A549 (cell line): Measurements from ENCODE around the gene DDX59. TPM values are rescaled to one million over a fixed set of nuclear protein-coding genes. Genes with fewer than 3 reads are reported as not detected.

Experiments used
- ATAC-seq, 2 experiments: fragments of 200-7000 bp in 1 of 2; fragments of >200 bp in 1 of 2; cut with Nextera tagmentation in 1 of 2; cut with Tn5 transposase in 1 of 2; 3 replicates each; pipeline versions ENCODE4 v1.8.0 to v1.9.1; 2018 to 2020; ENCODE audit warnings: mild to moderate bottlenecking in 1 of 2, moderate library complexity in 1 of 2
- CTCF ChIA-PET: fragments of 300-600 bp; sonication (Branson Sonifier 250); formaldehyde crosslinking; extraction: SDS; loops from one replicate; lab custom pipeline; 2021; ENCODE audit warnings: antibody characterized with exemption, inconsistent platforms; lab: Yijun Ruan, JAX
- POLR2A ChIA-PET: fragments of 350-600 bp; formaldehyde crosslinking; extraction: SDS; loops from one replicate; lab custom pipeline; 2021; ENCODE audit warnings: antibody characterized with exemption, inconsistent platforms; lab: Yijun Ruan, JAX
- DNase-seq, 2 experiments: peaks; one replicate each; pipeline versions ENCODE4 v3.0.0 to v3.0.0-alpha.2; 2011 to 2016; ENCODE audit warnings: low read depth in 1 of 2, low spot score in 1 of 2
- FAIRE-seq: peaks from 2 replicates; lab custom pipeline; 2011; peaks lifted over from hg19 to GRCh38; lab: Jason Lieb, UNC
- H3K27ac ChIP-seq, 2 experiments: fragments of >200 bp; sonication (Bioruptor Twin); formaldehyde crosslinking; 3 replicates each; pipeline ENCODE4 v1.5.1; 2016 to 2017
- H3K4me1 ChIP-seq: fragments of >200 bp; sonication (Bioruptor Twin); formaldehyde crosslinking; 3 replicates; pipeline ENCODE4 v1.6.1; 2016
- H3K4me2 ChIP-seq: fragments of >200 bp; sonication (Bioruptor Twin); formaldehyde crosslinking; 3 replicates; pipeline ENCODE4 v1.6.1; 2016
- H3K4me3 ChIP-seq: fragments of >200 bp; sonication (Bioruptor Twin); formaldehyde crosslinking; 3 replicates; pipeline ENCODE4 v1.5.1; 2016
- H3K9me3 ChIP-seq: fragments of >200 bp; sonication (Bioruptor Twin); formaldehyde crosslinking; 3 replicates; pipeline ENCODE4 v1.6.1; 2016
- CBX2 ChIP-seq: fragments of 200-600 bp; sonication (generic); IDR thresholded peaks from 2 replicates; pipeline ENCODE4 v1.6.1; 2016; ENCODE audit warnings: low read depth, mild to moderate bottlenecking, borderline replicate concordance
- CBX8 ChIP-seq: fragments of 200-600 bp; sonication (generic); IDR thresholded peaks from 2 replicates; pipeline ENCODE4 v1.6.1; 2016
- CEBPB ChIP-seq, 2 experiments: fragments of >200 bp in 1 of 2; sonication (Bioruptor Twin) in 1 of 2; formaldehyde crosslinking in 1 of 2; IDR thresholded peaks; 2 replicates each; pipeline ENCODE4 v1.6.1; 2012 to 2016
- CHD2 ChIP-seq: fragments of 150-350 bp; IDR thresholded peaks from 2 replicates; pipeline ENCODE4 v1.6.1; 2014; ENCODE audit warnings: low read length; ENCODE audit not compliant: partially characterized antibody
- EHF ChIP-seq: fragments of 250-450 bp; sonication (Bioruptor Pico); IDR thresholded peaks from 2 replicates; pipeline ENCODE4 v1.5.0; 2020; ENCODE audit warnings: mild to moderate bottlenecking
- ESRRA ChIP-seq: fragments of 150-350 bp; IDR thresholded peaks from 2 replicates; pipeline ENCODE4 v1.6.1; 2014; ENCODE audit warnings: mild to moderate bottlenecking, low read length, borderline replicate concordance
- FOSB ChIP-seq: fragments of 250-450 bp; sonication (Bioruptor Pico); IDR thresholded peaks from 2 replicates; pipeline ENCODE4 v1.5.0; 2020; ENCODE audit warnings: mild to moderate bottlenecking, moderate library complexity
- FOSL2 ChIP-seq, 2 experiments: fragments of 450-650 bp in 1 of 2; fragments of >200 bp in 1 of 2; sonication (Bioruptor Twin) in 1 of 2; formaldehyde crosslinking; IDR thresholded peaks; 2 replicates each; pipeline versions ENCODE4 v1.5.0 to v1.6.1; 2016 to 2020; ENCODE audit warnings: mild to moderate bottlenecking in 1 of 2, moderate library complexity in 1 of 2
- HEYL ChIP-seq: fragments of 250-450 bp; sonication (Bioruptor Pico); IDR thresholded peaks from 2 replicates; pipeline ENCODE4 v1.8.0; 2021; ENCODE audit warnings: mild to moderate bottlenecking, moderate library complexity
- HOXB5 ChIP-seq: fragments of 250-450 bp; sonication (Bioruptor Pico); IDR thresholded peaks from 2 replicates; pipeline ENCODE4 v1.5.0; 2020; ENCODE audit warnings: mild to moderate bottlenecking, moderate library complexity
- MAFK ChIP-seq: fragments of 450-650 bp; IDR thresholded peaks from 2 replicates; pipeline ENCODE4 v1.6.1; 2014; ENCODE audit not compliant: partially characterized antibody
- MAZ ChIP-seq: fragments of 150-350 bp; IDR thresholded peaks from 2 replicates; pipeline ENCODE4 v1.6.1; 2014; ENCODE audit warnings: antibody characterized with exemption, low read depth, low read length, borderline replicate concordance
- MYC ChIP-seq: IDR thresholded peaks from 2 replicates; pipeline ENCODE4 v1.6.1; 2012; ENCODE audit warnings: mild to moderate bottlenecking, inconsistent platforms, low read length, improper control_type of control experiment, borderline replicate concordance
- NPAS2 ChIP-seq: fragments of 250-450 bp; sonication (Bioruptor Pico); IDR thresholded peaks from 2 replicates; pipeline ENCODE4 v1.8.0; 2022; ENCODE audit warnings: mild to moderate bottlenecking, moderate library complexity, borderline replicate concordance
- POLR2A ChIP-seq: IDR thresholded peaks from 2 replicates; pipeline ENCODE4 v1.6.1; 2012; ENCODE audit warnings: mild to moderate bottlenecking, low read length
- SMC3 ChIP-seq: fragments of >200 bp; sonication (Bioruptor Twin); formaldehyde crosslinking; IDR thresholded peaks from 3 replicates; pipeline ENCODE4 v1.6.1; 2018; ENCODE audit warnings: inconsistent platforms
- SREBF2 ChIP-seq: fragments of 450-650 bp; IDR thresholded peaks from 2 replicates; pipeline ENCODE4 v1.6.1; 2014; ENCODE audit warnings: mild to moderate bottlenecking, moderate library complexity
- TFCP2L1 ChIP-seq: fragments of 250-450 bp; sonication (Bioruptor Pico); IDR thresholded peaks from 2 replicates; pipeline ENCODE4 v1.5.0; 2021; ENCODE audit warnings: mild to moderate bottlenecking
- ZC3H11A ChIP-seq: fragments of 450-650 bp; IDR thresholded peaks from 2 replicates; pipeline ENCODE4 v1.6.1; 2014; ENCODE audit warnings: antibody characterized with exemption, mild to moderate bottlenecking
- ZFP36 ChIP-seq: fragments of 450-650 bp; IDR thresholded peaks from 2 replicates; pipeline ENCODE4 v1.6.1; 2014; ENCODE audit warnings: borderline replicate concordance; ENCODE audit not compliant: partially characterized antibody
- ZSCAN20 ChIP-seq: fragments of 250-450 bp; sonication (Bioruptor Pico); IDR thresholded peaks from 2 replicates; pipeline ENCODE4 v1.8.0; 2022; ENCODE audit warnings: mild to moderate bottlenecking, moderate library complexity
- WGBS: methylation state at CpG from one replicate; pipeline ENCODE4 v1.1.6; 2017; ENCODE audit errors: missing lambda C conversion rate; 5-methylcytosine and 5-hydroxymethylcytosine counted together
- polyA plus RNA-seq, 4 experiments: library from polyadenylated mRNA; depleted of rRNA in 3 of 4; stranded (reverse); fragments of >200 nt; fragmentation: RNase III in 1 of 4; extraction: RNeasy Plus Mini Kit Qiagen cat#74134 plus additional on column Dnase treatment in 1 of 4; gene quantifications; 2 replicates in 3 of 4; 3 replicates in 1 of 4; pipeline ENCODE4 v1.2.3, GENCODE V29; 2011 to 2017
- TF ChIP-seq, protein P1 (sequence below): fragments of 250-450 bp; sonication (Bioruptor Pico); IDR thresholded peaks from 2 replicates; pipeline ENCODE4 v1.5.0; 2020; ENCODE audit warnings: low read depth, mild to moderate bottlenecking, moderate library complexity
- TF ChIP-seq, protein P2 (sequence below): IDR thresholded peaks from 2 replicates; pipeline ENCODE4 v1.6.1; 2012
- TF ChIP-seq, protein P3 (sequence below): fragments of 450-650 bp; IDR thresholded peaks from 2 replicates; pipeline ENCODE4 v1.6.1; 2014; ENCODE audit warnings: antibody characterized with exemption

DDX59 gene
- polyA plus RNA-seq, 2 of the 4 experiments (the other 2 are of a cell fraction) = 16.6 to 42.9 TPM

DNA sequence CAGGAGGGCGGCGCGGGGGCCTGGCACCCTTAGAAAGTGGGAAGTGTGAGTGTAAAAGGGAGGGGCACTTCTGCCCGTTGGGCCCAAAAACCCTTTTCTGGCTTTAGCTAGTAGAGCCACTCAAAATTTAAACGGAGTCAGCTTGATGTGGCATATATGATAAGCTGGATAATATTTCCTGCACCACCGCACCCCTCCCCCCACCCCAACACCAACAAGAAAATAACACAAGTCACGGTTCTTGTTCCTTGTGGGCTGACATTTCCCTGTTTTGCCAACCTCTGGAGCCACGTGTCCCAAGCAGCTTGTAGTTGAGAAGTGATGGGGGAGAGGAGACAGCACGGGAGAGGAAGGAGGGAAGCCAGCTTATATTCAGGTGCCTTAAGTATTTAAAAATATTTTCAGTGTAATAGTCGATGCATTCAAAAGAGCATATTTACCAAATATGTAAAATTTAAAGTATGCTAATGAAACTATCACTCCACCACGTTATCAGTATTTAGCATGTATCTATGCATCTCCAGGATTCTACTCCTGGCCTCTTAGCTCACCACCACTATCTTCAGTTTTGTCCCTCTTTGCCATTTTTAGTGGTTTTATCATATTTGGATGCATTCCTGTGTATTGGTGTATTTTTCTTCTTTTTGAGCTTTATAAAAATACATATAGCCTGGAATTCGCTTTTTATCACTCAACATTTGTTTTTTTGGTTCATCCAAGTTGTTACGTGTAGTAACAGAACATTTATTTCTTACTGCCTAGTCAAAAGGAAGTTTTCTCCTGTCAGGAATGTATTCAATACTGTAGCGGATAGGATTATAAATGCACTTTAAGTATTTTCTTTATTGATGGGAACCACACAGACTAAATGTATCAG lies 773 bp upstream of the DDX59 start:
- peak; percentile 51 to 55 for ATAC-seq

DNA sequence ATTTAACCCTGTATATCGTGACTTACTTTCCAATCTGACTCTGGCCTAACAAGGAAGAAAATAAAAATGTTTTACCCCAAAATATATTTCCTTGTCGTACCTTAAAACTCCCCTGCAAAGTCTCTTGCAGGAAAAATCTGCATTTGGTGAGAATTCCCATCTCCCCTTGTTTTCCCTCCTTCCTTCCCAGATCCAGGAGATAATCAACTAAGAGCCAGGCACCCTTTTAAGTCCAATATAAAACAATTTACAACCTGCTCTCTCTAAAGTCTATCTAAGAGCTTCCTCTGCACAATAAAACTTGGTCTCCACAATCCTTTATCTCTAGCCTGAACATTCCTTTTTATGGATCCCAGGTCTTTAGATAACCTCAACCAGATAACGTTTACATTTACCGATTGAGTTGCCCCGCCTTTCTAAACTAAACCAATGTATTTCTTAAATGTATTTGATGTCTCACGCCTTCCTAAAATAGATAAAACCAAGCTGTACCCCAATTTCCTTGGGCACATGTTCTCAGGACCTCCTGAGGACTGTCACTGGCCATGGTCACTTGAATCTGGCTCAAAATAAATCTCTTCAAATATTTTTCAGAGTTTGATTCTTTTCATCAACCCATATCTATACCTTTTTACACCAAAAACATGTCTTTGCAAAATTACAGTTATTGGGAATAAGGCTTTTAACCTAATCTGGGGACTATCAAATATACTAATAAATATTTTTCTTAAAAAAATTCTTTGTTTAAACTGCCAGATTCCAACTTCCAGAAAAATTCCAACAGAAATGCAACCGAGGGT lies 993 bp downstream of the DDX59 start:
- 24% methylated on average over 7 of the region's 7 CpGs for WGBS
- ChIA-PET POLR2A (interaction anchor here (0.7 to 3.0 kb wide), 20 partner anchors 9 to 780 kb away, joined by 3 to 71 read pairs (median 6); partner anchors contain the start of genes CAMSAP2 and KIF14), CTCF (interaction anchor here (1.0 to 2.1 kb wide), 9 partner anchors 12 to 134 kb away, joined by 3 to 11 read pairs (median 4); no protein-coding TSS in a partner anchor)
- FAIRE-seq (no peak), DNase-seq (no peak), ATAC-seq (no peak)
- no peak for TF ChIP-seq ZFP36
- TF ChIP-seq, protein P1, sequence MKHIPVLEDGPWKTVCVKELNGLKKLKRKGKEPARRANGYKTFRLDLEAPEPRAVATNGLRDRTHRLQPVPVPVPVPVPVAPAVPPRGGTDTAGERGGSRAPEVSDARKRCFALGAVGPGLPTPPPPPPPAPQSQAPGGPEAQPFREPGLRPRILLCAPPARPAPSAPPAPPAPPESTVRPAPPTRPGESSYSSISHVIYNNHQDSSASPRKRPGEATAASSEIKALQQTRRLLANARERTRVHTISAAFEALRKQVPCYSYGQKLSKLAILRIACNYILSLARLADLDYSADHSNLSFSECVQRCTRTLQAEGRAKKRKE (CRISPR knock-in tag) = no peak
- no peak for TF ChIP-seq ZC3H11A
- no peak for TF ChIP-seq SMC3
- no peak for TF ChIP-seq HEYL (CRISPR knock-in tag)
- TF ChIP-seq CEBPB (IDR thresholded peaks at IDR 0.05) = no peak
- TF ChIP-seq MAZ = no peak
- no peak for TF ChIP-seq POLR2A
- TF ChIP-seq ZSCAN20 (CRISPR knock-in tag) = no peak
- no peak for TF ChIP-seq MAFK
- TF ChIP-seq CBX2 = no peak
- TF ChIP-seq EHF = no peak
- TF ChIP-seq NPAS2 (CRISPR knock-in tag) = no peak
- no peaks in the 10 kb centered on the region for H3K9me3 ChIP-seq
- H3K4me3 ChIP-seq = peak overlapping the region; percentile 60
- peak overlapping the region; percentile 79 for H3K4me2 ChIP-seq
- H3K4me1 ChIP-seq = peaks cover 14% of the 10 kb centered on the region
- peak overlapping the region; percentile 98 to 99 for H3K27ac ChIP-seq

More for the DNA sequence above, 773 bp upstream of the DDX59 start:
- FAIRE-seq = no peak
- peak overlapping the region; percentile 60 for H3K4me3 ChIP-seq
- no peaks in the 10 kb centered on the region for H3K9me3 ChIP-seq
- H3K4me1 ChIP-seq = peaks cover 14% of the 10 kb centered on the region
- H3K4me2 ChIP-seq = peak overlapping the region; percentile 83
- TF ChIP-seq, protein P2, sequence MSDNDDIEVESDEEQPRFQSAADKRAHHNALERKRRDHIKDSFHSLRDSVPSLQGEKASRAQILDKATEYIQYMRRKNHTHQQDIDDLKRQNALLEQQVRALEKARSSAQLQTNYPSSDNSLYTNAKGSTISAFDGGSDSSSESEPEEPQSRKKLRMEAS = peak; percentile 86
- TF ChIP-seq MYC (peak; percentile 65; the same call in 1 of the 2 replicates), FOSL2 (IDR thresholded peaks at IDR 0.05) (no peak), FOSL2 (CRISPR knock-in tag; IDR thresholded peaks at IDR 0.05) (no peak), ZSCAN20 (CRISPR knock-in tag) (no peak), TFCP2L1 (CRISPR knock-in tag) (no peak), CBX8 (no peak), FOSB (0 out of 2 replicates have a peak, but pooled peaks have one; percentile 29), CHD2 (peak; percentile 18), SREBF2 (no peak), HOXB5 (CRISPR knock-in tag) (0 out of 2 replicates have a peak, but pooled peaks have one; percentile 59), ESRRA (no peak)
- TF ChIP-seq, protein P3, sequence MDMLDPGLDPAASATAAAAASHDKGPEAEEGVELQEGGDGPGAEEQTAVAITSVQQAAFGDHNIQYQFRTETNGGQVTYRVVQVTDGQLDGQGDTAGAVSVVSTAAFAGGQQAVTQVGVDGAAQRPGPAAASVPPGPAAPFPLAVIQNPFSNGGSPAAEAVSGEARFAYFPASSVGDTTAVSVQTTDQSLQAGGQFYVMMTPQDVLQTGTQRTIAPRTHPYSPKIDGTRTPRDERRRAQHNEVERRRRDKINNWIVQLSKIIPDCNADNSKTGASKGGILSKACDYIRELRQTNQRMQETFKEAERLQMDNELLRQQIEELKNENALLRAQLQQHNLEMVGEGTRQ = peak; percentile 66
- TF ChIP-seq, all 56 proteins: peak for 6
- 20% methylated on average over 14 of the region's 14 CpGs for WGBS
- POLR2A ChIA-PET = interaction anchor here (0.5 to 3.0 kb wide), 33 partner anchors 10 to 1294 kb away, joined by 3 to 71 read pairs (median 5); partner anchors contain the start of genes CAMSAP2 and KIF14
- peak overlapping the region; percentile 98 to 99 for H3K27ac ChIP-seq
- CTCF ChIA-PET = interaction anchor here (1.0 to 2.1 kb wide), 11 partner anchors 9 to 368 kb away, joined by 3 to 11 read pairs (median 4); no protein-coding TSS in a partner anchor
- DNase-seq = peak; percentile 67 to 88
